CD4-positive, alpha-beta T cell (primary cell): ENCODE data around the gene LYAR. TPM values are rescaled to one million over a fixed set of nuclear protein-coding genes. Genes with fewer than 3 reads are reported as not detected.

Experiments
- ATAC-seq: fragments of 200-7000 bp; cut with Tn5 transposase; one replicate; pipeline ENCODE4 v1.10.0; 2022; ENCODE audit warnings: mild to moderate bottlenecking; ENCODE audit not compliant: poor library complexity
- CTCF ChIA-PET: fragments of 350-600 bp; sonication (Branson Sonifier 250); formaldehyde crosslinking; loops from one replicate; lab custom pipeline; 2021; ENCODE audit warnings: antibody characterized with exemption, inconsistent platforms; lab: Charles Lee
- POLR2A ChIA-PET: fragments of 350-600 bp; sonication (Branson Sonifier 250); formaldehyde crosslinking; loops from one replicate; lab custom pipeline; 2021; ENCODE audit warnings: antibody characterized with exemption, inconsistent platforms; lab: Charles Lee
- DNase-seq, 14 experiments: peaks; one replicate each; pipeline ENCODE4 v3.0.0-alpha.2; 2013 to 2020; ENCODE audit warnings: mixed read lengths in 2 of 14
- H3K27ac ChIP-seq, 2 donors: one replicate each; pipeline versions ENCODE4 v1.5.1 to v1.7.0; 2013; ENCODE audit warnings: low read length in 2 of 2, low read depth in 1 of 2, mild to moderate bottlenecking in 1 of 2
- H3K27me3 ChIP-seq, 2 experiments: 1 replicate in 1 of 2; 2 replicates in 1 of 2; pipeline versions ENCODE4 v1.6.1 to v1.7.0; 2013; ENCODE audit warnings: low read length in 2 of 2, control low read depth in 1 of 2, mild to moderate bottlenecking in 1 of 2, moderate library complexity in 1 of 2; ENCODE audit not compliant: insufficient read depth in 2 of 2, control insufficient read depth in 1 of 2
- H3K36me3 ChIP-seq: one replicate; pipeline ENCODE4 v1.6.1; 2013; ENCODE audit warnings: low read length, control low read depth; ENCODE audit not compliant: insufficient read depth
- H3K4me1 ChIP-seq: one replicate; pipeline ENCODE4 v1.6.1; 2013; ENCODE audit warnings: low read length, control low read depth; ENCODE audit not compliant: insufficient read depth
- H3K4me3 ChIP-seq: one replicate; pipeline ENCODE4 v1.5.1; 2013; ENCODE audit warnings: mild to moderate bottlenecking, low read length, moderate library complexity
- H3K9me3 ChIP-seq, 2 experiments: 1 replicate in 1 of 2; 2 replicates in 1 of 2; pipeline versions ENCODE4 v1.6.1 to v1.7.0; 2013; ENCODE audit warnings: low read length in 2 of 2, mild to moderate bottlenecking in 2 of 2, control low read depth in 1 of 2, moderate library complexity in 1 of 2; ENCODE audit not compliant: control insufficient read depth in 1 of 2, insufficient read depth in 1 of 2
- H3K27ac Mint-ChIP-seq: one replicate; pipeline ENCODE4 v1.8.0; 2020; ENCODE audit warnings: mixed read lengths
- H3K27me3 Mint-ChIP-seq: one replicate; pipeline ENCODE4 v1.8.0; 2021; ENCODE audit warnings: mixed read lengths
- H3K36me3 Mint-ChIP-seq: one replicate; pipeline ENCODE4 v1.8.0; 2021; ENCODE audit warnings: low read depth, mixed read lengths
- H3K4me1 Mint-ChIP-seq: one replicate; pipeline ENCODE4 v1.8.0; 2021; ENCODE audit warnings: low read depth, mixed read lengths
- H3K4me3 Mint-ChIP-seq: one replicate; pipeline ENCODE4 v1.8.0; 2020; ENCODE audit warnings: mild to moderate bottlenecking, mixed read lengths
- H3K9me3 Mint-ChIP-seq: one replicate; pipeline ENCODE4 v1.8.0; 2020; ENCODE audit warnings: mixed read lengths
- intact Hi-C, 2 experiments: fragments of 100-400 bp; cut with DNase I in 1 of 2; cut with micrococcal nuclease in 1 of 2; formaldehyde crosslinking; loops; one replicate each; pipeline versions ENCODE4 v1.15.1 to v1.9.0; 2023 to 2025; cut with DNase I, micrococcal nuclease
- total RNA-seq, 174 experiments: library from RNA in 2 of 174; stranded (reverse) in 2 of 174; gene quantifications; one replicate each; pipeline ENCODE4 v1.2.3 and lab custom pipeline; 2021 to 2026
- TF ChIP-seq, protein P1 (sequence below): fragments of 200-600 bp; IDR thresholded peaks from one replicate; pipeline ENCODE4 v1.8.0; 2022; ENCODE audit warnings: antibody characterized with exemption, mild to moderate bottlenecking

Gene LYAR
- total RNA-seq, 2 experiments from 2014 or later: 13.8 to 13.9 TPM

DNA sequence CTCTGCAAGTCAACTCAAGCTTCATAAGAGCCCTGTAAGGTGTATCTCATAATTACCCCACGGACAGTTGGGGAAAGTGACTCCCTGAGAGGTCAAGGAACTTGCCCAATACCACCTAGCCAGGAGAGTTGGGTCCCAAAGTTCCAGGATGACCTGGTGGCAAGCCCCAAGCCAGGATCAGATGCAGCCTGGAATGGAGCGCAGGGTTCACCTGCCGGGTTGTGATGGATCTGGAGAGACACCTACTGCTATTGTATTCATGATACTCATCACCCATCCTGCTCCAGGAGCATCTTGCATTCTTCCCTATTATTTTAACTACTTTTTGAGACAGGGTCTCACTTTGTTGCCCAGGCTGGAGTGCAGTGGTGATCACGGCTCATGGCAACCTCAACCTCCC lies 36.2 kb upstream of the LYAR start:
- Histone ChIP-seq H3K36me3 (peaks cover 8% of the 10 kb centered on the region), H3K27ac (no peak overlapping the region), H3K27me3 (no peaks in the 10 kb centered on the region), H3K4me3 (no peak overlapping the region), H3K4me1 (no peaks in the 10 kb centered on the region), H3K9me3 (peaks cover 0 to 9% of the 10 kb centered on the region in 2 experiments)
- intact Hi-C loops: no loop called here
- H3K27me3 Mint-ChIP-seq: no peaks in the 10 kb centered on the region
- ChIA-PET POLR2A (interaction anchor here (0.5 kb wide), 1 partner anchor 60 kb away, joined by 3 read pairs; no protein-coding TSS in a partner anchor), CTCF (no interaction called here)
- peaks cover 25% of the 10 kb centered on the region for H3K36me3 Mint-ChIP-seq
- TF ChIP-seq, protein P1, sequence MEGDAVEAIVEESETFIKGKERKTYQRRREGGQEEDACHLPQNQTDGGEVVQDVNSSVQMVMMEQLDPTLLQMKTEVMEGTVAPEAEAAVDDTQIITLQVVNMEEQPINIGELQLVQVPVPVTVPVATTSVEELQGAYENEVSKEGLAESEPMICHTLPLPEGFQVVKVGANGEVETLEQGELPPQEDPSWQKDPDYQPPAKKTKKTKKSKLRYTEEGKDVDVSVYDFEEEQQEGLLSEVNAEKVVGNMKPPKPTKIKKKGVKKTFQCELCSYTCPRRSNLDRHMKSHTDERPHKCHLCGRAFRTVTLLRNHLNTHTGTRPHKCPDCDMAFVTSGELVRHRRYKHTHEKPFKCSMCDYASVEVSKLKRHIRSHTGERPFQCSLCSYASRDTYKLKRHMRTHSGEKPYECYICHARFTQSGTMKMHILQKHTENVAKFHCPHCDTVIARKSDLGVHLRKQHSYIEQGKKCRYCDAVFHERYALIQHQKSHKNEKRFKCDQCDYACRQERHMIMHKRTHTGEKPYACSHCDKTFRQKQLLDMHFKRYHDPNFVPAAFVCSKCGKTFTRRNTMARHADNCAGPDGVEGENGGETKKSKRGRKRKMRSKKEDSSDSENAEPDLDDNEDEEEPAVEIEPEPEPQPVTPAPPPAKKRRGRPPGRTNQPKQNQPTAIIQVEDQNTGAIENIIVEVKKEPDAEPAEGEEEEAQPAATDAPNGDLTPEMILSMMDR: no peak
- no peak for ATAC-seq
- no peak overlapping the region for H3K27ac Mint-ChIP-seq
- H3K9me3 Mint-ChIP-seq: no peaks in the 10 kb centered on the region
- no peaks in the 10 kb centered on the region for H3K4me1 Mint-ChIP-seq
- no peak for DNase-seq
- H3K4me3 Mint-ChIP-seq: no peak overlapping the region

DNA sequence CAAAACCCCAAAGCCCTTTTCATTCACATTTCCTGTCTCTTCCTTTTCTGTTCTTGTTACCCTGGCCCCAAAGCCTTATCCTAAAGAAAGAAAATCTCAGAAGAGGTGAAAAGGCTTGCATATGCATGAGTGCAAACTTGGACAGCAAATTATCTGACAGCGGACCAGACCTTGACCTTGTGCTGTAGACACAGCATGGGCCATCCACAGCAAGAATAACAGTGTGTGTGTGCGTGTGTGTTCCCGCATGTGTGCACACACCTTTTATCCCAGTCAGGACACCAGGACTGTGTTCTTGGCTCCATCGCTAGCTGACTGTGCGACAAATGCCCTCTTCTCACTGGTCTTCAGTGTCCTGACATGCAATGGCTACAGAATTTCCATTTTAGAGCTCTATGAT lies 35.4 kb upstream of the LYAR start:
- H3K4me3 ChIP-seq: no peak overlapping the region
- H3K36me3 ChIP-seq: peaks cover 17% of the 10 kb centered on the region
- no peak overlapping the region for H3K4me3 Mint-ChIP-seq
- H3K36me3 Mint-ChIP-seq: peaks cover 33% of the 10 kb centered on the region
- H3K27me3 Mint-ChIP-seq: no peaks in the 10 kb centered on the region
- H3K9me3 ChIP-seq: peaks cover 0 to 3% of the 10 kb centered on the region in 2 experiments
- no peak for ATAC-seq
- H3K27ac ChIP-seq: no peak overlapping the region
- no peaks in the 10 kb centered on the region for H3K4me1 Mint-ChIP-seq
- no peak for DNase-seq
- no peaks in the 10 kb centered on the region for H3K9me3 Mint-ChIP-seq
- H3K27me3 ChIP-seq: no peaks in the 10 kb centered on the region
- no peak overlapping the region for H3K27ac Mint-ChIP-seq
- CTCF ChIA-PET: no interaction called here
- no peaks in the 10 kb centered on the region for H3K4me1 ChIP-seq
- POLR2A ChIA-PET: interaction anchor here (0.5 kb wide), 1 partner anchor 59 kb away, joined by 3 read pairs; no protein-coding TSS in a partner anchor
- TF ChIP-seq, protein P1: no peak
- intact Hi-C loops: no loop called here

DNA sequence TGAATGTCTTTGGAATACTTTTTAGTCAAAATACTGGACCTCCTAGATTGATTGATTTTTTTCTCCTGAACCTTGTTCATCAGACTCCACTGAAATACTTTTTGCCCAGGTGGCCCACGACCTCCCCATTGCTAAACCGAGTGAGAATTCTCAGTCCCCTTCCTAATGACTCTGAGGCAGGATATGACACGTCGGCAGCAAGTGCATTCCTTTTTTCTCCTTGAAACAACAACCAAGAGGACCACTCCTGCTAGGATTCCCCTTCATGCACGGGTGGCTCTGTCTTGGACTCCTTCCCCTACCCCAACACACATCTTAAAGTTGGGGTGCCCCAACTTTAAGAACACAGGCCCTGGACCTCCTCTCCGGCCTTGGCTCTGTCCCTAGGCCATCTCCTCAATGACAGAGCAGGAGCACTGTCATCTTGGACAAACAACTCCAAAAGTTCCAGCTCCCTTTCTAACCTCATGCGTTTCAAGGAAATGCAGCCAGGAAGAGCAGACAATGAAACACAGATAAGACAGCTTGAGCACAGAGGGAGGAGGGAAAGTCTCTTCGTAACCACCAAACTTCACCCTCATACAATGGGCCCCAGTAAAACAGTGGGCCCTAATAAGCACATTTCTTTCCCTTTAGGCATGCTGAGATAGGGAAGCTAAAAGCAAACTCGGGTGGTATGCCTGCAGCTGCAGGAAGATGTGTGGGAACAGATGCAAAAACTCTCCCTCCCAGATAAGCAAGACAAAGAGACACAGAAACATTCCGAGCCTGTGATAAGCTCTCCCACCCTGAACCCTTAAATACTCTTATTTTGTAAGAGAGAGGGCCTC lies 34.0 kb upstream of the LYAR start:
- Histone ChIP-seq H3K27ac (no peak overlapping the region), H3K4me1 (no peaks in the 10 kb centered on the region), H3K27me3 (no peaks in the 10 kb centered on the region), H3K9me3 (no peaks in the 10 kb centered on the region), H3K4me3 (no peak overlapping the region), H3K36me3 (peaks cover 18% of the 10 kb centered on the region)
- intact Hi-C loops: no loop called here
- Mint-ChIP-seq H3K27me3 (no peaks in the 10 kb centered on the region), H3K9me3 (no peaks in the 10 kb centered on the region), H3K4me1 (no peaks in the 10 kb centered on the region), H3K27ac (no peak overlapping the region), H3K4me3 (no peak overlapping the region), H3K36me3 (peaks cover 44% of the 10 kb centered on the region)
- ChIA-PET POLR2A (no interaction called here), CTCF (no interaction called here)
- ATAC-seq (no peak), DNase-seq (no peak)
- TF ChIP-seq, protein P1: no peak
